Retinal pigment epithelial cell (primary cell): ENCODE data around the gene NRP2.

Experiments
- DNase-seq: peaks from one replicate; pipeline ENCODE4 v3.0.0-alpha.2; 2010; ENCODE audit warnings: low read depth
- H3K4me3 ChIP-seq: 2 replicates; pipeline ENCODE4 v1.5.1; 2011; ENCODE audit warnings: mild to moderate bottlenecking, low read length, control low read depth, moderate library complexity
- CTCF ChIP-seq: conservative IDR thresholded peaks from 2 replicates; pipeline ENCODE4 v1.5.1; 2011; ENCODE audit warnings: low read depth, low read length, control low read depth, inconsistent platforms

NRP2 gene

DNA sequence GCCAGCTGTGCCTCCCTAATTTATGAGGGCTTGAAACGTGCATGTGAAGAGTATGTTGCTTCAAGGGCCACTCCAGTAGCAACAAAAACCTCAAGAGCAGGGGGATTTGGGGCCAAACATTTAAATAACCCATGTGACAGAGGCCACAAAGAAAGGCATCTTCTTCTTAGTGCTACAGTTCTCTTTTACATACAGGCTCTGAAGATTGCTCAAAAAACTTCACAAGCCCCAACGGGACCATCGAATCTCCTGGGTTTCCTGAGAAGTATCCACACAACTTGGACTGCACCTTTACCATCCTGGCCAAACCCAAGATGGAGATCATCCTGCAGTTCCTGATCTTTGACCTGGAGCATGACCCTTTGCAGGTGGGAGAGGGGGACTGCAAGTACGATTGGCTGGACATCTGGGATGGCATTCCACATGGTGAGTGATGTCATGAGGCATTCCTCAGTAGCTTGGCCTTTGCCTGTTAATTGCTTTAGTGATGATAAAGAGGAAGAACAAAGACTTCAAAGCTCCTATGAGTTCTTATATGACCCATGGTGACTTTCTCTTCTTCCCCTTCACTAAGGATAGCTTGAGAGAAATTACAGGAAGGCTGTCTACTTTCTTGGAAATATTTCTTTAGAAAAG lies 40.1 kb downstream of the NRP2 start:
- TF ChIP-seq CTCF: no peak
- no peak overlapping the region for H3K4me3 ChIP-seq
- DNase-seq: no peak

DNA sequence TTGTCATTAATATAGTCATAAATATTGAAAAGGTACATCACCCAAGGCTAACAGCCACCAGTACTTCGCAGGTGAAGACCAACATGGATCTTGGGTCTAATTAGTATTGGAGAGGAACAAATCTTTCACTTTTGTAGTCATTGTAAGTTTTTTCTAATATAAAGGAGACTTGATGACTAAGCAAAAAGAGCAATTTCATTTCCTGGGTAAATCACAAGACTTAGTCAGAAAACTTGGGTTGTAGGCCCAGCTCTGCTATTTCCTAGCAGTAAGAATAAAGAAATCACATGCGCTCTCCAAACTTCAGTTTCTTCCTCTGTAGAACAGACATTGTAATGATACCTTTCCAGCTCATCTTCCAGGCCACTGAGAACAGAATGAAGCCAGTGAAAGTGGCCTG lies 40.9 kb downstream of the NRP2 start:
- no peak for DNase-seq
- no peak for TF ChIP-seq CTCF
- no peak overlapping the region for H3K4me3 ChIP-seq

DNA sequence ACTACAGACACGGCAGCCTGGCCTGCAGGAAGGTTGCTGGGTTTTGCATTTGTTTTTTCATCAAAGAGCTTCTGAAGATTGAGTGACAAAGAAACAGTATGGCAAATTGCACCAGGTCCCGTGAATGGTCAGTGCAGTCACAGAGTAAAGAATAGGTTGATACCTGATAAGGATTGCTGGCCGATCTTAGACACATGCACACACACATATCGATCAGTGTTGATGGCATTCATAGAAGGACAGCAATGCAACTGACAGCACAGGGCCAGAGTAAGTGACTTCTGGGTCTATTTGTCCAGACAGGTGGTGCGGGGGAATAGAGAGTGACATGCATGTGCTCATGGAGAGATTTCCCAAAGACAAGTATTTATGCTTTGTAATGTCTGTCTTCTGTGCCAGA lies 42.8 kb downstream of the NRP2 start:
- no peak for DNase-seq
- TF ChIP-seq CTCF: no peak
- no peak overlapping the region for H3K4me3 ChIP-seq

DNA sequence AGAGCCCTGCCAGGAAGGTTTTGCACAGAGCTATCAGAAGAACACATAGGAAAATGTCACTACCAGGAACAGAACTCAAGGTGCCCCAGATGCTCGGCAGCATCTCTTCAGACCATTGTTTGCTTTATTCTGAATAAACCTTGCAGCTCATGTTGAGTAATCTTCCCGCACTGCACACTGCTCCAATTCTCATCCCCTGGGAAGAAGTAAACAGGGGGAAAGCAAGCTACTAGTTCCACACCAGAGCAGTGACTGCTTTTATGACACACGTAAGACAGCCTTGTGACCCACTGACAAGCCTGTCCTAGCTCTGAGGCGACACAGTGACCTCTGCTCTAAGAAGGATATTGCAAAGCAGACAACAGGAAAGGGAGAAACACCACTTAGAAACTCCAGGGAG lies 44.2 kb downstream of the NRP2 start:
- no peak overlapping the region for H3K4me3 ChIP-seq
- DNase-seq: no peak
- no peak for TF ChIP-seq CTCF

DNA sequence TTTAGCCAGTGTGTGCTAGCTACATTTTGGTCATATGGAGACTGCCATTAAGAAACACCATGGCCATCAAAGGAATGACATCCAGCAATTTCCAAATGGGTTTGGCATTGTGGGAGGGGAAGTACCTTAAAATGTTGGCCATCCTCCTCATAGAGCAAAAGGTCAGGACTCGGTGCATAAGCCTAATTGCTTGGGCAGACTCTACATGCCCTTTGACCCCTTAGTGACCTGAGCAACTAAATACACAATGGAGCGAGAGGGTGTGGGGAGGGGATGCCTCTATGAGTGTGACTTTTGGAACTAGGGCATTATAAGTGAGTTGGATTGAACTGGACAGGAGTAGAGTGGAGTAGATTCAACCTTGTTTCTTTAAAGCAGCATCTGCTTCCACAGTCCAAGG lies 44.9 kb downstream of the NRP2 start:
- no peak overlapping the region for H3K4me3 ChIP-seq
- no peak for DNase-seq
- TF ChIP-seq CTCF: no peak

DNA sequence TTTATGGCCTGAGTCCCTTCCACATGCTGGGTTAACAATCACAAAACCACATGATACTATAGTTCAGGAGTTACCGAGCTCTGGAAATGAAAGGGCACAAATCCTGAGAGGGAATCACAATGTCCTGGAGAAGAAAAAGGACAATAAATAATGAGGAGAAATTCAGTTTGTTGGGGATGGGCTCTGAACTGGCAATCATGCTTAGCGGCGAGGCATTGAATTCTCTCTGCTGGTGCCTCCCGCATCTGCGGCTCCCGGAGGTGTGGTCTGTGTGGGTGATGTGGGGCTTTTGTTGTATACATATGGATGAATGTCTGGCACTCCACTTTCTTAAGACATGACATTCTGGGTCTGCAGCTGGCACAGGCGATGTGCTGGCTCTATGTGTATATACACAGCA lies 46.1 kb downstream of the NRP2 start:
- TF ChIP-seq CTCF: no peak
- H3K4me3 ChIP-seq: no peak overlapping the region
- no peak for DNase-seq

- TF ChIP-seq CTCF: no peak
- no peak for DNase-seq
- no peak overlapping the region for H3K4me3 ChIP-seq
Observed at GRCh38 chr2:205730191-205730590, 47.9 kb downstream of the NRP2 start.
